VCaP (cell line): Measurements from ENCODE around the gene SH3BP5L.

Source experiments
- H3K27ac ChIP-seq: fragments of 450-650 bp; 2 replicates; pipeline ENCODE4 v1.5.1; 2017
- TF ChIP-seq, protein P1 (sequence below): fragments of 450-650 bp; conservative IDR thresholded peaks from 2 replicates; pipeline ENCODE4 v1.5.1; 2017; ENCODE audit warnings: mild to moderate bottlenecking, moderate library complexity

Gene SH3BP5L

DNA sequence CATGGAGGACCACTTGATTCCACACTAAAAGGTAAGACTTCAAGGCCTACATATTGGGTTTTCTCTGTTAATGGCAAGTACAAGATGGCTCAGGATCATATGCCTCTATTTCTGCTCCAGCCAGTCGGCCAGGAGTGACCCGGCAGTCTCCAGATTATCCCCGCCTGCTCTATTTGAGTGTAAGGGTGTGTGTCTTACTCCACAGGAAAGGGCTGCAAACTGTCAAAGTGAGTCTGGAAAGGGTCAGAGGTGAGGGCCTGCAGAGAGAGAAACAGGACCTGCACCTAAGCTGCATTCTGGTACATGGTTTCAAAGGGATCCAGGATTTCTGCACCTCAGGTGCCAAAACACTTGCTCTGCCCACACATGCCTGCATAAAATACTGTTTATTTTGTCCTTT is 23.9 kb upstream of the SH3BP5L start:
- no peak overlapping the region for H3K27ac ChIP-seq
- TF ChIP-seq, protein P1, sequence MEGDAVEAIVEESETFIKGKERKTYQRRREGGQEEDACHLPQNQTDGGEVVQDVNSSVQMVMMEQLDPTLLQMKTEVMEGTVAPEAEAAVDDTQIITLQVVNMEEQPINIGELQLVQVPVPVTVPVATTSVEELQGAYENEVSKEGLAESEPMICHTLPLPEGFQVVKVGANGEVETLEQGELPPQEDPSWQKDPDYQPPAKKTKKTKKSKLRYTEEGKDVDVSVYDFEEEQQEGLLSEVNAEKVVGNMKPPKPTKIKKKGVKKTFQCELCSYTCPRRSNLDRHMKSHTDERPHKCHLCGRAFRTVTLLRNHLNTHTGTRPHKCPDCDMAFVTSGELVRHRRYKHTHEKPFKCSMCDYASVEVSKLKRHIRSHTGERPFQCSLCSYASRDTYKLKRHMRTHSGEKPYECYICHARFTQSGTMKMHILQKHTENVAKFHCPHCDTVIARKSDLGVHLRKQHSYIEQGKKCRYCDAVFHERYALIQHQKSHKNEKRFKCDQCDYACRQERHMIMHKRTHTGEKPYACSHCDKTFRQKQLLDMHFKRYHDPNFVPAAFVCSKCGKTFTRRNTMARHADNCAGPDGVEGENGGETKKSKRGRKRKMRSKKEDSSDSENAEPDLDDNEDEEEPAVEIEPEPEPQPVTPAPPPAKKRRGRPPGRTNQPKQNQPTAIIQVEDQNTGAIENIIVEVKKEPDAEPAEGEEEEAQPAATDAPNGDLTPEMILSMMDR = no peak

GRCh38 chr1:248849152-248849551 is 23.4 kb upstream of the SH3BP5L start:
- no peak overlapping the region for H3K27ac ChIP-seq
- TF ChIP-seq, protein P1 = no peak

DNA sequence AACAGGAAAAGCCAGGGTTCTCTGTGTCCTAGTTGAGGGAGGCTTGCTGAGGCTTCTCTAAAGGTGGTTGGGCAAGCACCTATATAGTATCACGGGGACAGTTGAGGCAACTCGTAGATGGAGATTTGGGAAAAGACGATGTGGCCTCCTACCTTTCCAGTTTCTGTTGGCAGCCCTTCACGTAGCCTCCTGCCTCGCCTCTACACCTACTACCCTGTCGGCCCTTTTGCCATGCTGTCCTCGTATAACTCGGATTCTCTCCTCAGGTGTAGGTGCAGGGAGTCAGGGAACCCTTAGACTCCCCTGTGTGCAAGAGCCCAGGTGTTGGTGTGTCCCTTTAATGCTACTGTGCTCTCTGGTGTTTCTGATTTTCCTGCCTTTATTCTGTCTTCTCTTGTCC is 22.9 kb upstream of the SH3BP5L start:
- TF ChIP-seq, protein P1 = no peak

GRCh38 chr1:248847956-248848561 is 22.3 kb upstream of the SH3BP5L start:
- H3K27ac ChIP-seq = no peak overlapping the region
- TF ChIP-seq, protein P1 = no peak

More for the DNA sequence above, 22.9 kb upstream of the SH3BP5L start:
- H3K27ac ChIP-seq = no peak overlapping the region

DNA sequence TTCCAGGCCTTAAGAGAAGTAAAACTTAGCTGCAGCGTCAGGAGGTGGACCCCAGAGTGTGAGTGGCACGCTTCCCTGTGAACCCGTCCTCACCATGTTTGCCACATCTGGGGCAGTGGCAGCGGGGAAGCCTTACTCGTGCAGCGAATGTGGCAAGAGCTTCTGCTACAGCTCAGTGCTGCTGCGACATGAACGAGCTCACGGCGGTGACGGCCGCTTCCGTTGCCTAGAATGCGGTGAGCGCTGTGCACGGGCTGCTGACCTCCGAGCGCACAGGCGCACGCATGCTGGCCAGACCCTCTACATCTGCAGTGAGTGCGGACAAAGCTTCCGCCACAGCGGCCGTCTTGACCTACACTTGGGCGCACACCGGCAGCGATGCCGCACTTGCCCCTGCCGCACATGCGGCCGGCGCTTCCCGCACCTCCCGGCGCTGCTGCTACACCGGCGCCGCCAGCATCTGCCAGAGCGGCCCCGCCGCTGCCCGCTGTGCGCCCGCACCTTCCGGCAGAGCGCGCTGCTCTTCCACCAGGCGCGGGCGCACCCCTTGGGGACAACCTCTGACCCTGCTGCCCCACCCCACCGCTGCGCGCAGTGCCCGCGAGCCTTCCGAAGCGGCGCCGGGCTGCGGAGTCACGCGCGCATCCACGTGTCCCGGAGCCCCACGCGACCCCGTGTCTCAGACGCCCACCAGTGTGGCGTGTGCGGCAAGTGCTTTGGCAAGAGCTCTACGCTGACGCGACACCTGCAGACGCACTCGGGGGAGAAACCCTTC is 21.7 kb upstream of the SH3BP5L start:
- TF ChIP-seq, protein P1 = no peak

DNA sequence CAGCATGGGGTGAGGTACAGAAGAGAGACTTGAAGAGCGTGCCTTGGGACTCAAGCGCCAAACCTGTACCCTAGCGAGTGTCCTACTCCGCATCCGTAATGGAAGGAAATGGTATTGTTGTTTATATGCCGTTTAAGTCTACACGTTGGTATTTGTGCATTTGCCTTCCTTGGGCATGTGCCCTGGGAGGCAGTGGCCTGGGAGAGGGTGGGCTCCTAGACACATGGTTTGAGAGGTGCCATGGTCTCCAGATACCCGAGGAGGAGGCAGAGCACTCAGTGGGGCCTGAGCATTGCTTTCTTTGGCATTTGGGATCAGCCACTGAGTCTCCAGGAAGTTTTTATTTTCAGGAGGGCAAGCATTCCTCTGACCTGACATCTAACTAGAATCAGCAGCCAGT is 18.8 kb upstream of the SH3BP5L start:
- TF ChIP-seq, protein P1 = no peak
- no peak overlapping the region for H3K27ac ChIP-seq

More for the DNA sequence above, 21.7 kb upstream of the SH3BP5L start:
- no peak overlapping the region for H3K27ac ChIP-seq

DNA sequence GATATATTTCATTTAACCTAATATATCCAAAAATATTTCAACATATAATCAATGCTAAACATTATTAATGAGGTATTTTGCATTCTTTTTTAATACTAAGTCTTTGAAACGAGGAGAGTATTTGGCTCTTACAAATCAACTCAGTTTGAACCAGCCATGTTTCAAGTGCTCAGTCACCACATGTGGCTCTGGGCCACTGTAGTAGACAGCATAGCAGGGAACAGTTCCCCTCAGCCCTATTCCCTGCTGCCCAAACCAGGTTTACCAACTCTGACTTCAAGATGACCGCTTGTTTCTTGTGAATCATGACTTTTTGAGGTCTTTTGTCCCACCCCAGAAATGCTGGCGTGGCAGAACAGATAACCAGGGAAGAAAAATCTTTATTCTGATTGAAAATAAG is 18.0 kb upstream of the SH3BP5L start:
- TF ChIP-seq, protein P1 = no peak
- H3K27ac ChIP-seq = no peak overlapping the region
